Thoracic aorta endothelial cell (primary cell): ENCODE results near the gene AKR1E2. TPM values are rescaled to one million over a fixed set of nuclear protein-coding genes. Genes with fewer than 3 reads are reported as not detected.

Source experiments
- total RNA-seq: library from RNA; depleted of rRNA; stranded (reverse); fragments of >200 nt; gene quantifications from 2 replicates; pipeline ENCODE4 v1.2.3, GENCODE V29; 2012

AKR1E2 gene
- total RNA-seq: 2.0 and 2.8 TPM in 2 replicates

DNA sequence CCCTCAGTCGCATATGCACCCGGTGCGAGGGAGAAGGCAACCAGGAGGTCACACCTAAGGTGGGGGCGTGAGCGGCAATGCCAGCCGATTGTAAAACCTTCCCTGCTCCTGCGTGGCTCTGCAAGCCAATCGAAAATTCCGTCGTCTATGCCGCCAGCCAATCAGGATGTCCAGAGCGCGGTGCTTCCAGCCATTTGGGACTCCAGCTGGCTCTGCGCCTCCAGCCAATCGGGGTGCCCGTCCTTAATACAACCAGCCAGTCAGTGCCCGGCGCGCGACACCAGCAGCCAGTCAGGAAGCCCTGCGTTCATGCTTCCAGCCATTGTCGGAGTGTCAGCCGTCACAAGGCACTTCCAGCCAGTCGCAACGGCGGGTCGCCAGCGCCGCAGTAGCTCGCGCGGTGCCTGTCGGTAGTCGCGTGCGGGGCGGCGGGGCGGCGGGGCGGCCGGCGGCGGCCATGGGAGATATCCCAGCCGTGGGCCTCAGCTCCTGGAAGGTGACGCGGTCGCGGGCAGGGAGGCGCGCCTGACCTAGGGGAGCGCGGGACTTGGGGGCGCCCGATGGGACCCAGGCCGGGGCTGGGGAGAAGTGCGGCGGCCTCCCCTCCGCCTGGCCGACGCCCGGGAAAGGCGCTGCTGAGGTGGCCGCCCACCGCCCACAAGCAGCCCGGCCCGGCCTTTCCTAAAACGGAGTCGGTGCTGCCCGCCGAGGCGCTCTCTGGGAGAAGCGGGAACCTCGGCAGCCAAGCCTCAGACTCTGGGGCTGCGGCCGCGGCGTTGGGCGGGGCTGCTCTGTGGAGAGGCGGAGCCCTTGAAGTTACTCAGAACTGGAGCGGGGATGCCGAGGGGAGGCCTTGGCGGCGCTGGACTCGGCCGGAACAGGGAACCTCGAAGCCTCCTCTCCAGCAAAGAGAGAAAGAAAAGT, at the start of gene AKR1E2:
Gene AKR1E2, plus strand, starts transcription at position 340 of the 924 bp plus-strand sequence. Its CDS starts 118 bp downstream, at position 458.

Other genes starting within 250 kb of the AKR1E2 start
- 1.1 and 7.2 TPM in 2 replicates for gene AKR1C1, start 137.2 kb downstream of the AKR1E2 start, total RNA-seq
- gene AKR1C2, start 177.7 kb downstream of the AKR1E2 start, total RNA-seq: 2.0 and 2.2 TPM in 2 replicates